HUES6 (cell line): ENCODE measurements around the gene GLI3.

Experiments used
- H3K27ac ChIP-seq: 2 replicates; pipeline ENCODE4 v1.7.0; 2013; ENCODE audit warnings: low read depth, mild to moderate bottlenecking, low read length, inconsistent platforms
- H3K27me3 ChIP-seq: 2 replicates; pipeline ENCODE4 v1.6.1; 2013; ENCODE audit warnings: low read length; ENCODE audit not compliant: control insufficient read depth, insufficient read depth
- H3K36me3 ChIP-seq: 2 replicates; pipeline ENCODE4 v1.6.1; 2013; ENCODE audit warnings: low read length; ENCODE audit not compliant: control insufficient read depth, insufficient read depth
- H3K4me1 ChIP-seq: 2 replicates; pipeline ENCODE4 v1.6.1; 2013; ENCODE audit warnings: low read length; ENCODE audit not compliant: control insufficient read depth, insufficient read depth
- H3K4me3 ChIP-seq: 2 replicates; pipeline ENCODE4 v1.5.1; 2013; ENCODE audit warnings: low read depth, low read length
- H3K9ac ChIP-seq: one replicate; pipeline ENCODE4 v1.6.1; 2013; ENCODE audit warnings: mild to moderate bottlenecking, low read length
- H3K9me3 ChIP-seq: 2 replicates; pipeline ENCODE4 v1.6.1; 2013; ENCODE audit warnings: low read depth, low read length; ENCODE audit not compliant: control insufficient read depth, insufficient read depth

Gene GLI3

GRCh38 chr7:42064534-42064933 lies 172.5 kb downstream of the GLI3 start:
- no peaks in the 10 kb centered on the region for H3K36me3 ChIP-seq
- H3K4me3 ChIP-seq: no peak overlapping the region
- H3K27ac ChIP-seq: no peak overlapping the region
- no peaks in the 10 kb centered on the region for H3K27me3 ChIP-seq
- peaks cover 44% of the 10 kb centered on the region for H3K4me1 ChIP-seq
- H3K9ac ChIP-seq: no peak overlapping the region
- no peaks in the 10 kb centered on the region for H3K9me3 ChIP-seq

GRCh38 chr7:42059275-42059674 lies 177.7 kb downstream of the GLI3 start:
- peaks cover under 1% of the 10 kb centered on the region; the same call in 1 of the 2 replicates for H3K4me1 ChIP-seq
- H3K9me3 ChIP-seq: no peaks in the 10 kb centered on the region
- no peak overlapping the region for H3K27ac ChIP-seq
- H3K36me3 ChIP-seq: no peaks in the 10 kb centered on the region
- H3K9ac ChIP-seq: no peak overlapping the region
- H3K27me3 ChIP-seq: no peaks in the 10 kb centered on the region
- H3K4me3 ChIP-seq: no peak overlapping the region

GRCh38 chr7:42057331-42057730 lies 179.7 kb downstream of the GLI3 start:
- Histone ChIP-seq H3K9me3 (no peaks in the 10 kb centered on the region), H3K9ac (no peak overlapping the region), H3K27ac (no peak overlapping the region), H3K36me3 (no peaks in the 10 kb centered on the region), H3K27me3 (no peaks in the 10 kb centered on the region), H3K4me3 (no peak overlapping the region), H3K4me1 (no peaks in the 10 kb centered on the region)

GRCh38 chr7:42055171-42055570 lies 181.8 kb downstream of the GLI3 start:
- no peaks in the 10 kb centered on the region for H3K4me1 ChIP-seq
- H3K9me3 ChIP-seq: no peaks in the 10 kb centered on the region
- no peak overlapping the region for H3K9ac ChIP-seq
- H3K27ac ChIP-seq: no peak overlapping the region
- H3K36me3 ChIP-seq: no peaks in the 10 kb centered on the region
- no peak overlapping the region for H3K4me3 ChIP-seq
- H3K27me3 ChIP-seq: no peaks in the 10 kb centered on the region

GRCh38 chr7:42053834-42054233 lies 183.2 kb downstream of the GLI3 start:
- H3K27ac ChIP-seq: no peak overlapping the region
- H3K9ac ChIP-seq: no peak overlapping the region
- H3K9me3 ChIP-seq: no peaks in the 10 kb centered on the region
- no peaks in the 10 kb centered on the region for H3K36me3 ChIP-seq
- H3K4me3 ChIP-seq: no peak overlapping the region
- no peaks in the 10 kb centered on the region for H3K27me3 ChIP-seq
- no peaks in the 10 kb centered on the region for H3K4me1 ChIP-seq

- no peak overlapping the region for H3K27ac ChIP-seq
- H3K4me1 ChIP-seq: no peaks in the 10 kb centered on the region
- no peaks in the 10 kb centered on the region for H3K9me3 ChIP-seq
- no peak overlapping the region for H3K4me3 ChIP-seq
- H3K27me3 ChIP-seq: no peaks in the 10 kb centered on the region
- no peak overlapping the region for H3K9ac ChIP-seq
- H3K36me3 ChIP-seq: peaks cover 9% of the 10 kb centered on the region
These were observed 187.2 kb downstream of the GLI3 start for GRCh38 chr7:42049761-42050160.

- Histone ChIP-seq H3K9me3 (no peaks in the 10 kb centered on the region), H3K4me1 (no peaks in the 10 kb centered on the region)
These were observed 190.5 kb downstream of the GLI3 start for GRCh38 chr7:42046483-42046882.

GRCh38 chr7:42045961-42046360 lies 191.0 kb downstream of the GLI3 start:
- peaks cover 9% of the 10 kb centered on the region for H3K36me3 ChIP-seq
- no peak overlapping the region for H3K27ac ChIP-seq
- H3K27me3 ChIP-seq: no peaks in the 10 kb centered on the region
- no peaks in the 10 kb centered on the region for H3K4me1 ChIP-seq
- no peak overlapping the region for H3K9ac ChIP-seq
- no peaks in the 10 kb centered on the region for H3K9me3 ChIP-seq
- H3K4me3 ChIP-seq: no peak overlapping the region

More at GRCh38 chr7:42046483-42046882, 190.5 kb downstream of the GLI3 start:
- H3K27me3 ChIP-seq: no peaks in the 10 kb centered on the region
- H3K9ac ChIP-seq: no peak overlapping the region
- H3K4me3 ChIP-seq: no peak overlapping the region
- peaks cover 9% of the 10 kb centered on the region for H3K36me3 ChIP-seq
- H3K27ac ChIP-seq: no peak overlapping the region

- no peak overlapping the region for H3K9ac ChIP-seq
- H3K36me3 ChIP-seq: peaks cover 13% of the 10 kb centered on the region
- H3K4me3 ChIP-seq: no peak overlapping the region
- no peaks in the 10 kb centered on the region for H3K4me1 ChIP-seq
- no peak overlapping the region for H3K27ac ChIP-seq
- H3K9me3 ChIP-seq: no peaks in the 10 kb centered on the region
- H3K27me3 ChIP-seq: no peaks in the 10 kb centered on the region
These were observed 197.1 kb downstream of the GLI3 start for GRCh38 chr7:42039921-42040320.

- Histone ChIP-seq H3K9ac (no peak overlapping the region), H3K4me3 (no peak overlapping the region), H3K36me3 (peaks cover 13% of the 10 kb centered on the region; the same call in 1 of the 2 replicates), H3K27ac (no peak overlapping the region), H3K4me1 (no peaks in the 10 kb centered on the region), H3K27me3 (no peaks in the 10 kb centered on the region), H3K9me3 (no peaks in the 10 kb centered on the region)
These were observed 201.8 kb downstream of the GLI3 start for GRCh38 chr7:42035210-42035609.

- no peaks in the 10 kb centered on the region for H3K9me3 ChIP-seq
- H3K27me3 ChIP-seq: no peaks in the 10 kb centered on the region
- H3K4me1 ChIP-seq: peaks cover 8% of the 10 kb centered on the region
- no peak overlapping the region for H3K9ac ChIP-seq
- H3K36me3 ChIP-seq: peaks cover 13% of the 10 kb centered on the region; the same call in 1 of the 2 replicates
- no peak overlapping the region for H3K27ac ChIP-seq
- H3K4me3 ChIP-seq: no peak overlapping the region
These were observed 203.5 kb downstream of the GLI3 start for GRCh38 chr7:42033480-42033879.

- peaks cover 19% of the 10 kb centered on the region for H3K4me1 ChIP-seq
- no peak overlapping the region for H3K4me3 ChIP-seq
- no peak overlapping the region for H3K27ac ChIP-seq
- H3K36me3 ChIP-seq: peaks cover 14% of the 10 kb centered on the region
- H3K27me3 ChIP-seq: no peaks in the 10 kb centered on the region
- no peaks in the 10 kb centered on the region for H3K9me3 ChIP-seq
- no peak overlapping the region for H3K9ac ChIP-seq
These were observed 207.6 kb downstream of the GLI3 start for GRCh38 chr7:42029405-42029804.
